HG03175 (cell line): ENCODE measurements around the gene ZNF692.

Experiments used
- ATAC-seq: cut with Tn5 transposase; IDR thresholded peaks from one replicate; pipeline ENCODE4 v1.9.1; 2021; ENCODE audit warnings: mild to moderate bottlenecking, moderate library complexity; ENCODE audit not compliant: unreplicated experiment

Gene ZNF692

GRCh38 chr1:248881261-248881660 is 22.4 kb upstream of the ZNF692 start:
- ATAC-seq, result no peak

GRCh38 chr1:248873993-248874533 is 15.2 kb upstream of the ZNF692 start:
- peak; percentile 68 for ATAC-seq

- ATAC-seq, result peak; percentile 79
These were observed 14.6 kb upstream of the ZNF692 start for GRCh38 chr1:248873409-248873992.

GRCh38 chr1:248872752-248873408 is 14.0 kb upstream of the ZNF692 start:
- ATAC-seq, result peak; percentile 39

GRCh38 chr1:248871837-248872401 is 13.0 kb upstream of the ZNF692 start:
- no peak for ATAC-seq

- peak; percentile 63 for ATAC-seq
These were observed 4.4 kb upstream of the ZNF692 start for GRCh38 chr1:248862998-248863881.

- ATAC-seq, result peak; percentile 7
These were observed 3.8 kb upstream of the ZNF692 start for GRCh38 chr1:248862695-248862997.

GRCh38 chr1:248861616-248862015 is 2.7 kb upstream of the ZNF692 start:
- no peak for ATAC-seq

GRCh38 chr1:248860007-248860406 is 1.1 kb upstream of the ZNF692 start:
- ATAC-seq, result no peak

GRCh38 chr1:248858096-248858890 is 592 bp downstream of the ZNF692 start:
- peak; percentile 42 for ATAC-seq

GRCh38 chr1:248857749-248858095 is 1.2 kb downstream of the ZNF692 start:
- peak; percentile 0 for ATAC-seq

GRCh38 chr1:248857201-248857600 is 1.7 kb downstream of the ZNF692 start:
- ATAC-seq, result no peak

GRCh38 chr1:248856176-248856575 is 2.7 kb downstream of the ZNF692 start:
- ATAC-seq, result no peak

- no peak for ATAC-seq
These were observed 3.3 kb downstream of the ZNF692 start for GRCh38 chr1:248855580-248855979.

- no peak for ATAC-seq
These were observed 5.1 kb downstream of the ZNF692 start for GRCh38 chr1:248853663-248854375.

GRCh38 chr1:248852481-248853405 is 6.1 kb downstream of the ZNF692 start:
- peak; percentile 39 for ATAC-seq

GRCh38 chr1:248851390-248851789 is 7.5 kb downstream of the ZNF692 start:
- ATAC-seq, result no peak

GRCh38 chr1:248850536-248851251 is 8.2 kb downstream of the ZNF692 start:
- ATAC-seq, result no peak
